GM12891 (cell line): ENCODE data around the gene MET.

ENCODE experiments used
- POLR2A ChIP-seq: IDR thresholded peaks from 2 replicates; pipeline ENCODE4 v1.6.1; 2011; ENCODE audit warnings: low read depth, low read length, control low read depth
- POLR2AphosphoS5 ChIP-seq: IDR thresholded peaks from 2 replicates; pipeline ENCODE4 v1.6.1; 2011; ENCODE audit warnings: low read depth, low read length, control low read depth
- POU2F2 ChIP-seq: IDR thresholded peaks from 2 replicates; pipeline ENCODE4 v1.6.1; 2011; ENCODE audit warnings: low read depth, mild to moderate bottlenecking, control low read depth, low read length, moderate library complexity

DNA sequence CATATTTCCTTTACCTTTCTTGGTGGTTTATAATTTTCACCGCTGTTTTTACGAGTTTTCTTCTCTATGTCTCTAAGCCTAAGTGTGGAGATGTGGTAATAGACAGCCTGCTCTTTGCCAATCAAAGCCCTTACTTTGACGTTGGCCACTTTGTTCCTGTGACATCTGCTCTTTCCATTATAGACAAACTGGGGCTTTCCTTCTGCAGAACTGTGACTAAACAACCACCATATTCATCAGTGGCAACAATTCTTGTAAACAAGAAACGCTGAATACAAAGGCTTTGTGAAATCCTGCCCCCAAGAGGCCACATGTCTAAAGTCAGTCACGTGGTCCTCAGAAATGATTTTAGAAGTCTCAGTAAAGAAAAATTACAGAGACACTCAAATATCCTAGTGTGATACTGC, 130.8 kb downstream of the MET start:
- TF ChIP-seq POLR2AphosphoS5 (no peak), POU2F2 (no peak), POLR2A (no peak)
